ENCODE results near the gene MYBPH. TPM values are rescaled to one million over a fixed set of nuclear protein-coding genes. Genes with fewer than 3 reads are reported as not detected.

MYBPH gene
- total RNA-seq, 2 donors from 2014 or later: not detected

DNA sequence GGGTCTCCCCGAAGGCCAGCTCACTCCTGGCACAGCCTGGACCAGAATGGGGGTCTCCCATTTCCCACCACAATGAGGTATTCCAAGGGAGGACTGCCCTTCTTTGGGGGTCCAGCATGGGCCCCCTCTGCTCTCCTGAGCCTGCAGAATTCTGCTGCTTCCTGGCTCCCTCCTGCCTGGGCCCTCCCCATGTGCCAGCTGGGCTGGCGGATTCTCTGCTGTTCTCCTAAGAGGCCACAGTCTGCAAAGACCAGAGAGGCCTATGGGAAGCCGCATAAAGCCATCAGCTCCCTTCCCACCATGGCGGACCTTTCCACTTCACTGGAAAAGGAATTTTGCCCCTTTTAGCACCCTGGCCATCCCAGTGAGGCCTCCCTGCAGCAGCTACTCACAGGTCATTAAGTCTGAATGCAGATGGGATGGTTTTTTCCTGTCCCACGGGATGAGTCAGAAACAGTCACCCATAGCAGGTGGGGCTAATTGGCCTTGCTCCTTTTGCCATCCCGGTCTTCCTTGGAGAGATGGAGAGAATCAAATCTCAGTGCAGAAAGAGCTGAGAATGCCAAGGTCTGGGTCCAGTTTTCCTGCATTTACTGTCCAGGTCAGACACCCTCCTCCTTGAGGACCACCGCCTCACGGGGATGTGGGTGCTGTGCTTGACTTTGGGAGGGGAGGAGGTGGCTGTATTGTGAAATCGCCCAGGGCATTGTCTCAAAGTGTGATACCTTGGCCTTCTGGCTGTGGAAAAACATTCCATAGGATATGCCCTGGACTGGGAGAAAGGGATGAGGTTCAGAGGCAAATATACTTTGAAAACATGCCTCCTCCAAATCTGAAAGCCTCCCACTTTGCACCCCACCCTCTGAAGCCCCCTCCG lies 23.2 kb downstream of the MYBPH start:
- TF ChIP-seq, protein P1, sequence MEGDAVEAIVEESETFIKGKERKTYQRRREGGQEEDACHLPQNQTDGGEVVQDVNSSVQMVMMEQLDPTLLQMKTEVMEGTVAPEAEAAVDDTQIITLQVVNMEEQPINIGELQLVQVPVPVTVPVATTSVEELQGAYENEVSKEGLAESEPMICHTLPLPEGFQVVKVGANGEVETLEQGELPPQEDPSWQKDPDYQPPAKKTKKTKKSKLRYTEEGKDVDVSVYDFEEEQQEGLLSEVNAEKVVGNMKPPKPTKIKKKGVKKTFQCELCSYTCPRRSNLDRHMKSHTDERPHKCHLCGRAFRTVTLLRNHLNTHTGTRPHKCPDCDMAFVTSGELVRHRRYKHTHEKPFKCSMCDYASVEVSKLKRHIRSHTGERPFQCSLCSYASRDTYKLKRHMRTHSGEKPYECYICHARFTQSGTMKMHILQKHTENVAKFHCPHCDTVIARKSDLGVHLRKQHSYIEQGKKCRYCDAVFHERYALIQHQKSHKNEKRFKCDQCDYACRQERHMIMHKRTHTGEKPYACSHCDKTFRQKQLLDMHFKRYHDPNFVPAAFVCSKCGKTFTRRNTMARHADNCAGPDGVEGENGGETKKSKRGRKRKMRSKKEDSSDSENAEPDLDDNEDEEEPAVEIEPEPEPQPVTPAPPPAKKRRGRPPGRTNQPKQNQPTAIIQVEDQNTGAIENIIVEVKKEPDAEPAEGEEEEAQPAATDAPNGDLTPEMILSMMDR (IDR thresholded peaks at IDR 0.05): no peak
- no peaks in the 10 kb centered on the region for H3K36me3 ChIP-seq
- H3K9ac ChIP-seq (ENCODE audit: low read depth in 2 of 2, low read length in 2 of 2): no peak overlapping the region
- no peak for DNase-seq
- intact Hi-C loops (cut with DNase I): no loop called here
- H3K9me3 ChIP-seq: no peaks in the 10 kb centered on the region
- no peaks in the 10 kb centered on the region for H3K4me1 ChIP-seq
- H3K27me3 ChIP-seq: no peaks in the 10 kb centered on the region
- H3K4me3 ChIP-seq: no peak overlapping the region
- H3K27ac ChIP-seq: no peak overlapping the region

DNA sequence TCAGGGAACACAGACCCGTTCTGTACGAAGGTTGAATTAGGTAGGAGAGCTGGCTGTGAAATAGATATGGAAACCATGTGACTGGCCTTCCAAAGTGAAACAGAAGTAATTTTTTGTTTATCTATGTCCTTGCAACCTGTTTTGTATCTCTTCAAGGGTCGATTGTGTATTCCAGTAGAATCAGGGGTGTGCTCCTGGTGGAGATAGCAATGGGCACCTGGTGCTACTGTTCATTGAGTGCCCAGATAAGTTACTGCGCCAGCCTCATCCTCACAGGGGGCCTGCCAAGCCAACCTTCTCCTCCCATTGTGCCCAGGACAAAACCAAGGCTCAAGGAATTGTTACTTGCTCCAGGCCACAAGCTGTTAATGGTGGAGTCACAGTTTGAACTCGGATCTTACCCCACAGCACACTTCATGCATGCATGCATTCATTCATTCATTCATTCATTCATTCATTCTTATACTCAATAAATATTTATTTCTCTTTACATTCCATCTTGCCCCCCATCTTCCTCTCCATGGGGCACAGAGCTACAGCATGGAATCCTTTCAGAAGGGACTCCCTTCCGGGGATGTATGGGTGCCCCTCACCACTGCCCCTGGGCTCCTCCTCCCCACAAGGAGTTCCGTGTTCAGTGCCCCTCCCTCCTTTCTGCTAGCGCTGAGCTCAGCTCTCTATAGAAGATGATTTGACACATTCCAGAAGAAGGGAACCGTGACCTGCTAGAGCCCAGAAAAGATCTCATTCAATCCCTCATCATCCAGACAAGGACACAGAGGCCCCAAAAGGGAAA lies 24.1 kb downstream of the MYBPH start:
- no peaks in the 10 kb centered on the region for H3K27me3 ChIP-seq
- no peak overlapping the region for H3K27ac ChIP-seq
- TF ChIP-seq, protein P1 (IDR thresholded peaks at IDR 0.05): no peak
- no peaks in the 10 kb centered on the region for H3K4me1 ChIP-seq
- no peak for DNase-seq
- no peak overlapping the region for H3K9ac ChIP-seq (ENCODE audit: low read depth in 2 of 2, low read length in 2 of 2)
- intact Hi-C loops (cut with DNase I): no loop called here
- no peaks in the 10 kb centered on the region for H3K9me3 ChIP-seq
- no peak overlapping the region for H3K4me3 ChIP-seq
- H3K36me3 ChIP-seq: no peaks in the 10 kb centered on the region

DNA sequence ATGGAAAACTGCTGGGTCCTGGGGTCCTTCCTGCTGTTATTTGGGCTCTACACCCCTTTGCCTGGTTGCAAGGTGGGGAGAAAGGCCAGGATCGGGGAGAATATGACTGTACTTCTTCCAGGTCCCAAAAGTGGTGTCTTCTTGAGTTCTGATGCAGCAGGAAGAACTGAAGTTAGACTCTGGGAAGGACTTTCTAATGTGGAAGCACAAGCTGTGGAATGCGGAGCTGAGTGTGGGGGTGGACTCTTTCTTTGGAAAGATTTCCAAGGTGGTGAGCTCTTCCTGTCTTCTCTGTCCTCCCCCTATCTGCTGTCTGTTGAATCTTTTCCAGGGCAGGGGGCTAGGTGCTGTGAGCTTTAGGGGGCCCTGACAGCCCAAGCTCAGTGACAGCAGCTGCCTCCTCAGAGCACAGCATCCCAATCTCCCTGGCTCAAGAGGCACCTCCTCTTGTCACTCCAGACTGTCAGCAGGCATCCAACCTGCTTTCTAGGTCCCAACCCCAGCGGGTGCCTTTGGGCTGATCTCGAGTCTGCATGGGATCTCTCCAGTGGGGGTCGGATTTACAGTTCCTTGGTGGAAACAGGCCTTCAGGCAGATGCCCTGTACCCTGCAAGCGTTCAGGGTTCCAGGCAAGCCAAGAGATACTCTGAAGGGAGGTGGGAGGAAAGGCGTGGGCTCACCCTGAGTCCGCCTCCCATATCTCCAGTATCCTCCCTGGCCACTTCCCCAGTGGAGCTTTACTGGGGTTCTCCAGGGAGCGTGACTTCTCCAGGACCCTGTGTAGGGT lies 24.9 kb downstream of the MYBPH start:
- Histone ChIP-seq H3K27ac (no peak overlapping the region), H3K27me3 (no peaks in the 10 kb centered on the region), H3K4me3 (no peak overlapping the region), H3K36me3 (no peaks in the 10 kb centered on the region), H3K9me3 (no peaks in the 10 kb centered on the region), H3K4me1 (no peaks in the 10 kb centered on the region), H3K9ac (ENCODE audit: low read depth in 2 of 2, low read length in 2 of 2) (no peak overlapping the region)
- DNase-seq: no peak
- TF ChIP-seq, protein P1 (IDR thresholded peaks at IDR 0.05): no peak
- intact Hi-C loops (cut with DNase I): no loop called here

DNA sequence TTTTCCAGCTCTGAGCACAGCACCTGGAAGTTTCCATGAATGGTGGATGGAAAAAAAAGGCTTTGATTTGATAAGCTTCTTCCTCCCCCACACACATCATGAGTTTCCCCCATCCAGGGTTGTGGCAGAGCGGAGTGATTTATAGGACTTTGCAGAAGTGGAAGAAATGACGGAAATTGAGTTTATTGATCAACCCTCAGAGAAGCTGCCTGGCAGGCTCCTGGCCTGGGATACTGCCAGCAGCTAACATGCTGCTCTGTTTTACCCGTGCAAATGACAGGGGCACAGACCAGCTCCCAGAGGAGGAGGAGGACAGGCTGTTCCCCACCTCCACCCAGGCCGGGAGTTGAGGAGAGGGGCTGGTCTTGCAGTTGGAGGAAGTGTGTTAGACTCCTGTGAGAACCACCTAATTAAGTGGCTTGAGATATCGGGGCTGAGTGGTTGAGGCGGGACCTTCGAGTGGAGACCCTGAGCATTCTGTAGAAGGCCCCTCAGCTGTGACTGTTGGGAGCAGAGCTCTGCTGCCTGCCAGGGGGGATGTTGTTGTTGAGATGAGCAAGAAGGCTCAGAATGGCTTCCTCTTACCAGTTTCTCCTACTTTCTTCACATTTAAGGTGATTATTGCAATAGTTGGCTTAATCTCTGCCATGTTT lies 26.3 kb downstream of the MYBPH start:
- H3K36me3 ChIP-seq: no peaks in the 10 kb centered on the region
- H3K9ac ChIP-seq (ENCODE audit: low read depth in 2 of 2, low read length in 2 of 2): no peak overlapping the region
- no peak overlapping the region for H3K27ac ChIP-seq
- TF ChIP-seq, protein P1 (IDR thresholded peaks at IDR 0.05): no peak
- H3K27me3 ChIP-seq: no peaks in the 10 kb centered on the region
- no peak for DNase-seq
- H3K4me3 ChIP-seq: no peak overlapping the region
- H3K9me3 ChIP-seq: no peaks in the 10 kb centered on the region
- intact Hi-C loops (cut with DNase I): no loop called here
- no peaks in the 10 kb centered on the region for H3K4me1 ChIP-seq

DNA sequence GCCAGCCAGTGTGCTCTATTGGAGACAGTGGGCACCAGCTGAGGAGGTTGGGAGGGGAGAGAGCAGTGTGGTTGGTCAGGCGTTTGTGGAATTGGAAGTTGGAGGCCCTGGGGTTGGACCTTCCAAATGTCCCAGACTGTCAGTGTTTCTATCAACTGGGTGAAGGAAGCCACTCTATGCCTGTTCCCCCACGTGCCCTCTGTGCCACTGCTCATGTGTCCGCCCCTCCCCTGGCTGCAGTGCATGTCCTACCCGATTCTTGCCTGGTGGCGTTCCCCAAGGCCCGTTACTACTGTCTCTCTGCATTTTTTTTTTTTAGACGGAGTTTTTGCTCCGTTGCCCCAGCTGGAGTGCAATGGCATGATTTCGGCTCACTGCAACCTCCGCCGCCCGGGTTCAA lies 27.0 kb downstream of the MYBPH start:
- Histone ChIP-seq H3K4me3 (no peak overlapping the region), H3K36me3 (no peaks in the 10 kb centered on the region), H3K27ac (no peak overlapping the region), H3K9ac (ENCODE audit: low read depth in 2 of 2, low read length in 2 of 2) (no peak overlapping the region), H3K9me3 (no peaks in the 10 kb centered on the region), H3K27me3 (no peaks in the 10 kb centered on the region), H3K4me1 (no peaks in the 10 kb centered on the region)
- intact Hi-C loops (cut with DNase I): no loop called here
- DNase-seq: no peak
- TF ChIP-seq, protein P1 (IDR thresholded peaks at IDR 0.05): no peak
